ENCODE data around the gene ZNF454. TPM values are rescaled to one million over a fixed set of nuclear protein-coding genes. Genes with fewer than 3 reads are reported as not detected.

Gene ZNF454
- total RNA-seq, 1 experiment from 2014 or later: 4.3 TPM

GRCh38 chr5:178997191-178997590, 56.2 kb downstream of the ZNF454 start (continued):
- no peak for TF ChIP-seq AFF4 (CRISPR knock-in tag; IDR thresholded peaks at IDR 0.05; ENCODE audit: borderline replicate concordance)
- TF ChIP-seq ZNF423 (CRISPR knock-in tag; IDR thresholded peaks at IDR 0.05): no peak
- no peak for TF ChIP-seq NFYB (CRISPR knock-in tag; conservative IDR thresholded peaks at IDR 0.05; ENCODE audit: low read depth)
- TF ChIP-seq TEAD1 (CRISPR knock-in tag; IDR thresholded peaks at IDR 0.05): no peak
- TF ChIP-seq RORB (CRISPR knock-in tag; IDR thresholded peaks at IDR 0.05): no peak
- no peak for TF ChIP-seq KAT7 (CRISPR knock-in tag; IDR thresholded peaks at IDR 0.05; ENCODE audit: borderline replicate concordance)
- no peak for TF ChIP-seq ZNF396 (CRISPR knock-in tag; IDR thresholded peaks at IDR 0.05; ENCODE audit: borderline replicate concordance)

- no peak for TF ChIP-seq ETV6 (CRISPR knock-in tag; IDR thresholded peaks at IDR 0.05)
- no peak for TF ChIP-seq IRF2 (CRISPR knock-in tag; IDR thresholded peaks at IDR 0.05; ENCODE audit: borderline replicate concordance, low read depth)
- no peak for TF ChIP-seq TP53 (CRISPR knock-in tag; IDR thresholded peaks at IDR 0.05)
- TF ChIP-seq, protein P1, sequence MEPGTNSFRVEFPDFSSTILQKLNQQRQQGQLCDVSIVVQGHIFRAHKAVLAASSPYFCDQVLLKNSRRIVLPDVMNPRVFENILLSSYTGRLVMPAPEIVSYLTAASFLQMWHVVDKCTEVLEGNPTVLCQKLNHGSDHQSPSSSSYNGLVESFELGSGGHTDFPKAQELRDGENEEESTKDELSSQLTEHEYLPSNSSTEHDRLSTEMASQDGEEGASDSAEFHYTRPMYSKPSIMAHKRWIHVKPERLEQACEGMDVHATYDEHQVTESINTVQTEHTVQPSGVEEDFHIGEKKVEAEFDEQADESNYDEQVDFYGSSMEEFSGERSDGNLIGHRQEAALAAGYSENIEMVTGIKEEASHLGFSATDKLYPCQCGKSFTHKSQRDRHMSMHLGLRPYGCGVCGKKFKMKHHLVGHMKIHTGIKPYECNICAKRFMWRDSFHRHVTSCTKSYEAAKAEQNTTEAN (CRISPR knock-in tag; IDR thresholded peaks at IDR 0.05): no peak
- no peak for TF ChIP-seq NFE2L1 (CRISPR knock-in tag; IDR thresholded peaks at IDR 0.05)
- no peak for TF ChIP-seq JAZF1 (CRISPR knock-in tag; IDR thresholded peaks at IDR 0.05)
- TF ChIP-seq ZNF219 (CRISPR knock-in tag; IDR thresholded peaks at IDR 0.05; ENCODE audit: borderline replicate concordance): no peak
- no peak for TF ChIP-seq RELA (CRISPR knock-in tag; IDR thresholded peaks at IDR 0.05; ENCODE audit: borderline replicate concordance)
These were observed 57.4 kb downstream of the ZNF454 start for GRCh38 chr5:178998441-178998840.

GRCh38 chr5:179006564-179006963, 65.6 kb downstream of the ZNF454 start:
- DNase-seq (ENCODE audit: low spot score): no peak
- TF ChIP-seq, protein P2, sequence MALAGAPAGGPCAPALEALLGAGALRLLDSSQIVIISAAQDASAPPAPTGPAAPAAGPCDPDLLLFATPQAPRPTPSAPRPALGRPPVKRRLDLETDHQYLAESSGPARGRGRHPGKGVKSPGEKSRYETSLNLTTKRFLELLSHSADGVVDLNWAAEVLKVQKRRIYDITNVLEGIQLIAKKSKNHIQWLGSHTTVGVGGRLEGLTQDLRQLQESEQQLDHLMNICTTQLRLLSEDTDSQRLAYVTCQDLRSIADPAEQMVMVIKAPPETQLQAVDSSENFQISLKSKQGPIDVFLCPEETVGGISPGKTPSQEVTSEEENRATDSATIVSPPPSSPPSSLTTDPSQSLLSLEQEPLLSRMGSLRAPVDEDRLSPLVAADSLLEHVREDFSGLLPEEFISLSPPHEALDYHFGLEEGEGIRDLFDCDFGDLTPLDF (CRISPR knock-in tag; IDR thresholded peaks at IDR 0.05): no peak
- no peak for TF ChIP-seq ZNF512 (CRISPR knock-in tag; IDR thresholded peaks at IDR 0.05; ENCODE audit: borderline replicate concordance)
- no peak for TF ChIP-seq FOXP4 (CRISPR knock-in tag; IDR thresholded peaks at IDR 0.05)
- no peak for TF ChIP-seq ZNF138 (CRISPR knock-in tag; conservative IDR thresholded peaks at IDR 0.05)
- TF ChIP-seq, protein P3, sequence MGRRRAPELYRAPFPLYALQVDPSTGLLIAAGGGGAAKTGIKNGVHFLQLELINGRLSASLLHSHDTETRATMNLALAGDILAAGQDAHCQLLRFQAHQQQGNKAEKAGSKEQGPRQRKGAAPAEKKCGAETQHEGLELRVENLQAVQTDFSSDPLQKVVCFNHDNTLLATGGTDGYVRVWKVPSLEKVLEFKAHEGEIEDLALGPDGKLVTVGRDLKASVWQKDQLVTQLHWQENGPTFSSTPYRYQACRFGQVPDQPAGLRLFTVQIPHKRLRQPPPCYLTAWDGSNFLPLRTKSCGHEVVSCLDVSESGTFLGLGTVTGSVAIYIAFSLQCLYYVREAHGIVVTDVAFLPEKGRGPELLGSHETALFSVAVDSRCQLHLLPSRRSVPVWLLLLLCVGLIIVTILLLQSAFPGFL (CRISPR knock-in tag; IDR thresholded peaks at IDR 0.05; ENCODE audit: borderline replicate concordance): no peak
- H3K36me3 Mint-ChIP-seq: peaks cover 19% of the 10 kb centered on the region
- H3K27ac Mint-ChIP-seq: no peak overlapping the region
- ATAC-seq: no peak
- POLR2A ChIA-PET: no interaction called here
- CTCF ChIA-PET: no interaction called here
- peaks cover 6% of the 10 kb centered on the region for H3K4me1 Mint-ChIP-seq
- no peak overlapping the region for H3K4me3 Mint-ChIP-seq
- H3K9me3 Mint-ChIP-seq: peaks cover 75% of the 10 kb centered on the region
- peaks cover 8% of the 10 kb centered on the region for H3K27me3 Mint-ChIP-seq (ENCODE audit: low read depth)

More at GRCh38 chr5:178998441-178998840, 57.4 kb downstream of the ZNF454 start:
- ChIA-PET CTCF (no interaction called here), POLR2A (no interaction called here)
- Mint-ChIP-seq H3K36me3 (0 out of 2 replicates have a peak, but pooled peaks cover 5% of the 10 kb centered on the region), H3K27ac (no peak overlapping the region), H3K4me1 (peaks cover 28% of the 10 kb centered on the region), H3K27me3 (ENCODE audit: low read depth) (peaks cover 47% of the 10 kb centered on the region), H3K9me3 (peaks cover 22% of the 10 kb centered on the region), H3K4me3 (no peak overlapping the region)
- ATAC-seq: no peak
- DNase-seq (ENCODE audit: low spot score): no peak
